Calu3 (cell line): Measurements from ENCODE around the gene NAA15. TPM values are rescaled to one million over a fixed set of nuclear protein-coding genes. Genes with fewer than 3 reads are reported as not detected.

ENCODE experiments used
- BruUV-seq: library from RNA; stranded (reverse); fragments of 400-500 nt; replicated peaks from 2 replicates; lab custom pipeline; 2021; lab: Mats Ljungman, UMichigan
- CTCF ChIA-PET: fragments of 300-600 bp; sonication (Branson Sonifier 250); formaldehyde crosslinking; loops from one replicate; lab custom pipeline; 2022; ENCODE audit warnings: antibody characterized with exemption; lab: Charles Lee
- DNase-seq: peaks from one replicate; pipeline ENCODE4 v3.0.0; 2022
- H3K27ac Mint-ChIP-seq: one replicate; pipeline ENCODE4 v1.8.0; 2022; ENCODE audit warnings: mixed read lengths; ENCODE audit not compliant: unreplicated experiment
- H3K27me3 Mint-ChIP-seq: one replicate; pipeline ENCODE4 v1.8.0; 2022; ENCODE audit warnings: mixed read lengths; ENCODE audit not compliant: unreplicated experiment
- H3K36me3 Mint-ChIP-seq: one replicate; pipeline ENCODE4 v1.8.0; 2022; ENCODE audit warnings: mild to moderate bottlenecking, moderate library complexity, mixed read lengths; ENCODE audit not compliant: insufficient read depth, unreplicated experiment
- H3K4me1 Mint-ChIP-seq: one replicate; pipeline ENCODE4 v1.8.0; 2022; ENCODE audit warnings: mild to moderate bottlenecking, low read depth, mixed read lengths; ENCODE audit not compliant: unreplicated experiment
- H3K4me3 Mint-ChIP-seq: one replicate; pipeline ENCODE4 v1.8.0; 2022; ENCODE audit warnings: mild to moderate bottlenecking, low read depth, moderate library complexity, mixed read lengths; ENCODE audit not compliant: unreplicated experiment
- H3K9me3 Mint-ChIP-seq: one replicate; pipeline ENCODE4 v1.8.0; 2022; ENCODE audit warnings: low read depth, mixed read lengths; ENCODE audit not compliant: unreplicated experiment
- CTCF ChIP-seq: fragments of 200-600 bp; IDR thresholded peaks from one replicate; pipeline ENCODE4 v1.8.0; 2022; ENCODE audit warnings: antibody characterized with exemption; ENCODE audit not compliant: unreplicated experiment
- intact Hi-C: fragments of 100-400 bp; cut with micrococcal nuclease; formaldehyde crosslinking; loops from one replicate; pipeline ENCODE4 v1.10.0; 2022; ENCODE audit not compliant: unreplicated experiment
- total RNA-seq: library from RNA; stranded (reverse); gene quantifications from 2 replicates; pipeline ENCODE4 v1.2.3, GENCODE V29; 2022

The NAA15 gene
- total RNA-seq, 1 experiment from 2014 or later: 45.2 TPM

GRCh38 chr4:139454111-139455045 is 153.1 kb downstream of the NAA15 start, which contains the start of gene RAB33B:
TSS of gene RAB33B (plus strand) at chr4:139454121. CDS start at chr4:139454196, 75 bp downstream.
- intact Hi-C loops: loop anchor here (5.0 kb wide), 1 partner anchor 43 kb away; no protein-coding TSS in a partner anchor
- TSS peak; percentile 42 for BruUV-seq
- Mint-ChIP-seq H3K4me1 (peaks cover 43% of the 10 kb centered on the region), H3K27ac (peak within 1 kb of the TSS; percentile 94), H3K9me3 (no peaks in the 10 kb centered on the region), H3K36me3 (peaks cover 38% of the 10 kb centered on the region), H3K27me3 (no peaks in the 10 kb centered on the region), H3K4me3 (peak within 1 kb of the TSS; percentile 96)
- CTCF ChIA-PET: interaction anchor here (1.3 kb wide), 1 partner anchor 43 kb away, joined by 3 read pairs; no protein-coding TSS in a partner anchor
- no peak for DNase-seq
- no peak for TF ChIP-seq CTCF

GRCh38 chr4:139455126-139455538 is 153.8 kb downstream of the NAA15 start:
- peak overlapping the region; percentile 94 for H3K27ac Mint-ChIP-seq
- CTCF ChIA-PET: no interaction called here
- DNase-seq: no peak

GRCh38 chr4:139457318-139457717 is 156.0 kb downstream of the NAA15 start:
- Mint-ChIP-seq H3K27ac (no peak overlapping the region), H3K4me1 (peaks cover 51% of the 10 kb centered on the region), H3K4me3 (peak overlapping the region; percentile 47), H3K36me3 (peaks cover 44% of the 10 kb centered on the region), H3K27me3 (no peaks in the 10 kb centered on the region), H3K9me3 (no peaks in the 10 kb centered on the region)
- DNase-seq: no peak
- no peak for TF ChIP-seq CTCF
- no TSS peak for BruUV-seq
- CTCF ChIA-PET: interaction anchor here (0.7 kb wide), 1 partner anchor 21 kb away, joined by 3 read pairs; no protein-coding TSS in a partner anchor
- intact Hi-C loops: loop anchor here (5.0 kb wide), 1 partner anchor 40 kb away; no protein-coding TSS in a partner anchor

More at GRCh38 chr4:139455126-139455538, 153.8 kb downstream of the NAA15 start:
- Mint-ChIP-seq H3K27me3 (no peaks in the 10 kb centered on the region), H3K36me3 (peaks cover 43% of the 10 kb centered on the region), H3K9me3 (no peaks in the 10 kb centered on the region), H3K4me3 (peak overlapping the region; percentile 96), H3K4me1 (peaks cover 50% of the 10 kb centered on the region)
- TF ChIP-seq CTCF: no peak
- no TSS peak for BruUV-seq
- intact Hi-C loops: loop anchor here (5.0 kb wide), 1 partner anchor 42 kb away; no protein-coding TSS in a partner anchor

GRCh38 chr4:139458543-139458942 is 157.2 kb downstream of the NAA15 start:
- intact Hi-C loops: loop anchor here (5.0 kb wide), 1 partner anchor 39 kb away; no protein-coding TSS in a partner anchor
- no TSS peak for BruUV-seq
- no peak for DNase-seq
- Mint-ChIP-seq H3K27ac (no peak overlapping the region), H3K4me3 (peak overlapping the region; percentile 47), H3K27me3 (no peaks in the 10 kb centered on the region), H3K9me3 (no peaks in the 10 kb centered on the region), H3K4me1 (peaks cover 51% of the 10 kb centered on the region), H3K36me3 (peaks cover 33% of the 10 kb centered on the region)
- CTCF ChIA-PET: no interaction called here
- TF ChIP-seq CTCF: no peak
